ENCODE measurements around the gene CDH2.
A peak's percentile ranks its signal among the peaks of the same experiment; 100 is the strongest.

CDH2 gene

DNA sequence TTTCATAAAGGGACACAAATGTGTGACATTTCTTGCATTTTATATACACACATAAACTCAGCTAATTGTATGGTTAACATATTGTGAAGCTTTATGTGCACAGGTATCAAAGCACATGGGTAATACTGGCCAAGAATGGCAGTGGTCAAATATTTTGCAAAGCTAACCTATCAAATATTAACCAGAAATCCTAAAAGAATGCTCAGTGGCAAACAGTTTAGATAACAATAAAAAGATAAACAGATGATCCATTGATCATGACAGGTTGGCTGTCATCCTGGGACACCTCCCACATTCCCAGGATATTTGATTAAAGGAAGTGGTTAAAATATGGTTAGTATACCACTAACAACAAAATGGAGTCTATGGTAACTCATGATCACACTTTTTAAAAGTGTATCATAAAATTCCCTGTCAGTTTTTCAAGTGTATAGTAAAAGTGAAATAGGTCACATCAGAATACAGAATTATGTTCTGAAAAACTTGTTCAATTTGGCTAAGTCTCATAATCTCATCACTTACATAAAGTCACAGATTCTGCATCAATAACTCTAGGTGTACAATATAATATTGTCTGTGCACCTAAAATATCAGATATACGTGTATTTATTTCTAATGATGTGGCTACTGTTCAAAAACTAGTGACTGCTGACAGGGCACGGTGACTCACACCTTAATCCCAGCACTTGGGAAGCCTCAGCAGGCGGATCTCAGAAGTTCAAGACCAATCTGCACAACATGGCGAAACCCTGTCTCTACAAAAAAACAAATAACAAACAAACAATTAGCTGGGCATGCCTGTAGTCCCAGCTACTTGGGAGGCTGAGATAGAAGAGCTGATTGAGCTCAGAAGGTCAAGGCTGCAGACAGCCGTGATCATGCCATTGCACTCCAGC, 48.9 kb downstream of the CDH2 start:
- DNase-seq (ENCODE audit: low spot score): no peak

DNA sequence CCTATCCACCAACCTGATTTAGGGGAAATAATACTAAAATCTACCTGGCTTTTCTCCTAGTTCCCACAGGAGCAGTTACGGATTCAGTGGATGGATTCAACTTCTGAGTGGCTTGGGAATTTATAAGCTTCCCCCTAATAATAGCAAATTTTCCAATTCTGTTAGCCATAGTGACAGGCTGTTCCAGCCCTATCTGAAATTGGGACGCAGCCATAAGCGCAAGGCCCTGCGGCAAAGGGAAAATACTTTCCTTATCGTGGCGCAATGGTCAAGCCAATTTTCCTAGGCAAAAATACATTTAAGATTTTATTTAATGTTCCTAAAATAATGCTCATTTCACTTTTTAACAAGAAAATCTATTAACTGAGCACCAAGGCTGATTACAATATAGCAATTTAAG, 49.7 kb downstream of the CDH2 start:
- DNase-seq (ENCODE audit: low spot score): no peak

DNA sequence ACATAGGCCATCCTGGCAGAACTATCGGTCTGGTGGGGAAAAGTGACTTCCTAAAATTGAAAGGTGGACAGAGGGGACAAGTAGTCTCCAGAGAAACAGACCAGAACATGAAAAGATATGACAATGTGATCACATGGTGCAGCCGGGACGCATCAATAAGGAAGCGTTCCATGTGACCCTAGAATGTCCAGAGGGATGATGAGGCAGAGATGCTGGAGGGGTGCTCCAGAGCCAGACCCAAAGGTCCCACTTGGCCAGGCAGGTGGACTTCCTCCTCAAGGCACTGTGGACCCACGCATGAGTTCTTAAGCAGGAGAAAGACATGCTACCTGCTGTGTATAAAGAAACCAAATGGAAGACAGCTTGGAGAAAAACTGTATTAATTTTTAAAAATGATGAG, 50.2 kb downstream of the CDH2 start:
- no peak for DNase-seq (ENCODE audit: low spot score)

DNA sequence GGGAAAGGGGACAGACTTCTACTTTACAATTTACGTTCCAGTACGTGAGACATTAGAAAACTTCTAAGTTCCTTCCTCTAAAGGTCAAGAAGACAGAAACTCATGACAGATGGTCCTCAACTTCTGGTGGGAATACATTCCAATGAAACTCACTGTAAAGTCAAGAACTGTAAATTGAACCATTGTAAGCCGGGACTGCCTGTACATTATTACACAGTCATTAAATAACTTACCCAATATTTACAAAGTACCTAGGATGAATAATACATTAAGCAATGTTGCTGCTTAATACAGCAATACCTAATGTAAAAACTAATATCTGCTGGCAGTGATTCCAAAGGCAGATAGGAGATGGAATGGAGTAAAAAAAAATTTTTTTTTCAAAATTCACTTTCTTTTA, 51.9 kb downstream of the CDH2 start:
- DNase-seq (ENCODE audit: low spot score): no peak

DNA sequence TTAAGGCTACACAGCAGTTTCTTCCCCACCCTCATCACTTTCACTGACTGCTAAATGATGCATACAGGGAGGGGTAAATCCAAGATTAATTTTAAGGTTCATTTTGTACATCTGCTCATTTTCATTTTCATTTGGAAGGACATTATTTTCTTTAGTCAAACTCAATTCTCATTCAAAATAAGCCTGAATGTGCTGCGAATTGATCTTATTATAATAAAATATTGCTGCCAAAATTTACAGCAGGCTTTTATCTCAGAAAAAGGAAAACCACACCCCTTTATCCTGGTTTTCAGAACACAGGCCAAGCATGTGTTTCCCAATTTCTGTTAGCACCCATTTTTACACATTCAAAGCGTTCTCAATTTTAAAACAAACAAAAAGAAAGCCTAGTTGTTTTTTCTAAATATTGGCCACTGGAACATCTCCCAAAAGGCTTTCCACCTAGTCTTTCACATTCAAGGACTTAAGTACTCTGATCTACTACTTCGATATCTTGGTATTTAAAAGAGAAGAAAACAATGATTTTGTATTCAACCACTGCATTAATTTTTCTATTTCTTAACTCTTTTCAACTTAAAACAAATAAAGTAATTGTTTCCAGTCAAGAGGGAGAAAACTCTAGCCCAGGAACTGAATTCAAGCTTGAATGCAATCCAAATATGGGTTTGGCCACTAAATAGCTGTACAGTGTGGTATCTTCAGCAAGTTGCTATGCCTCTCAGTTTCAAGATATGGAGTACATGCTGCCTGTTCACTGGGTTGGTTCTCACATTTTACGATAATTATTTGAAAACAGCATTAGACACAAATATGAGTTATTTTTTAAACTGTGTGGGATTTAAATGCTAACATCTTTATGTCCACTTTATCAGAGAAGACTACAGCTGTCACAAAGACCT, 52.5 kb downstream of the CDH2 start:
- DNase-seq (ENCODE audit: low spot score): peak; percentile 13

DNA sequence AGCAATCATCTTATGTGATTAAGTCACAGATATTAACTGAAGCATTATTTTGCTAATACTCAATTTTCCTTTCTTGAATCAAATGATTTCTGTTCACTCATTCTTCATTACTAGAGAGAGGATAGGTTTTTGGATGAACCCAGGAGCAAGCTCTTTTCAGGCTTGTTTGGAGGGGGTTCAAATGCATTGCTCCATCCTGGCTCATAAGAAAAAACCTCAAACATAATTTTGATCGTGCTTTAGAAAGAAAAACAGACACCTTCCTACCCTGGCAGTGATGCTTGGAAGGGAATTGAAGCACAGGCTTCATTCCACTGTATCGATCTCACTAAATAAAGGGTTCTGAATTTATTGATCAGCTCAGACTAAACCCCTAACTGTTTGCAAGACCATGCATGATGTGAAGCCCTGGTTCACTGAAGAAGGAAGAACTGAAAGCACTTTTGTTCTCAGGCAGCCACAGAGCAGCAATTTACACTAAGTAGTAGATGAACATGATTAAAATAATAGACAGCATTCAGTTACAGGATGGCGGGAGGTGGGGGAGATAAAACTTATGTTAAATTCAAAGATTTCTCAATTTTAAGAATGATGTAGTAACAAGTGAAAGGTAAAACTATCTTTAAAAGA, 53.4 kb downstream of the CDH2 start:
- peak; percentile 17 for DNase-seq (ENCODE audit: low spot score)

DNA sequence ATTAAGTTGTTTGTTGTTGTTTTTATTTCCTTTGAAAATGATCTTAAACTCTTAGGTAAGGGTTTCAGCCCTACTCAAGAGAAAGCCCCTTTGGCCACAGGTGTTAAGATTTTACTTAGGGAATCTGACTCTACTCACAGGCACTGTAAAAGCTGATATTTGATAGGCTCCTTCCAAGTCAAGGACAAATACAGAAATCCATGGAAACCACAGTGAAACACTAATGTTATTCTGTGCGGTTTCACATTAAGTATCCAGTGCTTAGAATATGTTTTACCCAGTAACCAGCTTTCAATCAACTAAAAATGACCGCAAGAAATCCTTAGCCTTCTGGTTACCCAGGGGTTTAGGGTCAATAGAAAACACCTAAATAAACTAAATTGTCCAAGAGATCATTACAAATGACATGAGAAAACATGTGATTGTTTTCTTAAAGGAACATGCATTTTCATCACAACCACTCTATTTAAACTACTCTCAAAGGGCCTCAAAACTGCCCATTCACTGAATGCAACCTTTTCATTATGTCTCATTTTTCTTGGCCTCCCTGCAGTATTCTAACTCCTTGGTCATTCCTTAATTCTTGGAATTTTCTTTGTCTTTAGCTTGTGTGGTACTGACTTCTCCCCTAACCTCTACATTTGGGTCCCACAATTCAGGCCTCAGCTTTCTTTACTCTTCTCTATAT, 56.0 kb downstream of the CDH2 start:
- no peak for DNase-seq (ENCODE audit: low spot score)

DNA sequence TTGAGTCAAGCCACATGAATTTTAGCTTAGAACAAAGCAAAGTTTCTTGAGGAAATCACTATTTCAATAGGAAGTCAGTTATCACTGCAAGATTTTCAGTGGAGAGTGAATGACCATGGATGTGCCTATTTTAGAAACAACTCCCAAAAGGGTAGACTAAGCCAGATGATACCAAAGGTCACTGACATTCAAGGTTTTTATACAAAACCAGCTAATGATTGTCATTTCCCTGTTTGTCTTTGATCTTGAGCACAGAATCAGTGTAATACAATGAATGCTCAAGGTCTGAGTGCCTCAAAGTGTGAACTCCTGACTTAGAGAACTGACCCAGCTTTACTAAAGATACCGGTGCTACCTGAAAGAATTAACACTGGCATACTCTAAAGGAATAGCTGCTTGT, 60.5 kb downstream of the CDH2 start:
- DNase-seq (ENCODE audit: low spot score): no peak

DNA sequence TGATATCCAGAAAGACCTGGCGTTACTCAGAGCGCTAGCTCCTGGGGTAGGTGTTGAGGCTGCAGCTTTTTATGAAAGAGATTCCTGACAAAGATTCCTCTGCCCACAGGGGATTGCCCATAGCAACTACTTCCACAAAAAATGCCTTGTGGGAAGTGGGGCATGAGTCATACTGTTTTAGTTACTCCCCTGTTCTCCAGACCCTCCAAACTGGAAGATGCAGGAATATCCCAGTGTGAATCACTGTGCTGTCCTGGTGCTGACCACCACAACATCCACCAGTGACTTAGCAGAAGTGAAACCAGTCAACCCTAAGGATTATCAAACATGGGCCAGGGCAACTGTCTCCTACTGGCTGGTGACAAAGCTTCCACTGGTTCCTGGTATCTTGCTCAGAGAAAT, 61.8 kb downstream of the CDH2 start:
- DNase-seq (ENCODE audit: low spot score): peak; percentile 45

DNA sequence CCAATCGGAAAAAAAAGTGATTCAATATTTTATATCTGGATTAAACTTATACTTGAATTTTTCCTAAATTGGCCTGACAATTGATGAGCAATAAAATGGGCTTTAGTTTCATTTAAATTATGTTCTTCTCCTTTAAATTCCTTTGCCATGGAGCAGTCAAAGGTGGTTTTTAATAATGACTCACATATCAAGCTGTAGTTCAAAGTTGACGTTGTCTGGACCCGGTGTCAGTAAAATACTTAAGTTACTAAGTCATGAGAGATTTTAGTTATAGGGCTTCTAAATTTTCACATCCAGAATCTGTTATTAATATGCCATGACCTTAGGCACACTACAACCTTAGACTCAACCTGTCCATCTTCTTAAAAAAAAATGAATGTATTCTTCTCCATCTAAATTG, 62.5 kb downstream of the CDH2 start:
- peak; percentile 8 for DNase-seq (ENCODE audit: low spot score)

DNA sequence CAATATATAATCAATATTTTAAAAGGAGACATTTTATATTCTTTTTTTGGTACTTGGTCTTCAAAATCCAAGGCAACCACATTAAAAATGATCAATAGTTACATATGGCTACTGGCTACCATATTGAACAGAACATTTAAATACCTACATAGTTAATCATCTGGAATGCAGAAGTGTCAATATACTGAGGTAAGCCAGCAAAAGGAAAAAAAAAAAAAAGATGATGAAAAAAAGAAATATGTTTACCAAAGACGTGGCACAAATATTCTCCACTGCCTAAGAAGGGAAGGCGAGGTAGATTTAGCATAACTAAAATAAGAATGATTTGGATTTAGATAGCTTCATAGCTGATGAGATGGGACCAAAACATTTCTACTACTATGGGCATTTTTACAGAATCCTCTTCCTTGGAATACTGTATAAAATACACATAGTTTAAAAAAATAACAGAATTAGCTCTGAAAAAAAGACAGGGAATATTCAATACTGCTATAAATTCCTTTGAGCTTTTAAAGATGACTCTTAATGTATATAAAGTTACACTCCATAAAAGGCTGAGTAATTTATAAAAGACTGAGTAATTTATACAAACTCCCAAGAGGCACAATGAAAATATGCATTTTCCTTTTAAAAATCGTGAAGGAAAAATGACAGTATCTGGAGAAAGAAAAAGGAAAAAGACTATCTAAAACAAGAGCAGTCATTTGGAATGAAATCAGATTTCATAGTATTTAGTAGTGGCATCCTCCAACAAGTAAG, 63.5 kb downstream of the CDH2 start:
- DNase-seq (ENCODE audit: low spot score): no peak

DNA sequence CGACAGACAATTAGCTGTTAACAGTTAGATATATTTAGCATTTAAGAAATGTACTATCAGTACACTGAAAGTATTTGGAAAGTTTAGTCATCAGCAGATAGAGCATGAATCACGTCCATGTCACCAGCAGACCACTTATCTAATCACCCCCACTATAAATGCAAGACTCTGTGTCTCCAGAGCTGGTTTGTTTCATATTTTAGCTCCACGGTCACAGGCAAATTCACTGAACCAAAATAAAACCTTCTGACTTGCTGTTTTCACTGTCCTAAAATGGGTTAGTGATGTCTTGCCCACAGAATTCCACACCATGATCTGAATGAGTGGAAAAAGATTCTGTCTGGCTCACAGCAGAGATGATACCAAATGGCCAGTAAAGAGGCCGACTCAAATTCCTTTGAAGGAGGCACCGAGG, 64.9 kb downstream of the CDH2 start:
- DNase-seq (ENCODE audit: low spot score): peak; percentile 48

DNA sequence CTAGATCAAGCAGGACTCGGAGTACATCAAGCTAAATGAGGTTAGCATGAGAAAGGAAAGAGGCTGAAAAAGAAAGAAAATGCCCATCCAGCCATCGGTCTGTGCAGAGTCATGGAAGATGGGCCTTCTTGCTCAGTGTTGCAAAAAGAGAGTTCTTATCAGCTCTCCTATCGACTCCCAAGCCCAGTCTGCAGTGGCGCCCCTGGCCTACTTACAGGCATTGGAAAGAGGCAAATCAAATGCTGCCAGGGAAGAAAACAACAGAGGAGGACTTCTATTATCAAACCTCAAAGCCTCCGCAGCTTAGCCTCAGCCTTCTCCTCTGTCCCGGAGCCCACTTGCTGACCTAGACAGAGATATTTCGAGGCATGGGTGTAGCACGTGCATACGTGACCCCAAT, 66.0 kb downstream of the CDH2 start:
- DNase-seq (ENCODE audit: low spot score): no peak

DNA sequence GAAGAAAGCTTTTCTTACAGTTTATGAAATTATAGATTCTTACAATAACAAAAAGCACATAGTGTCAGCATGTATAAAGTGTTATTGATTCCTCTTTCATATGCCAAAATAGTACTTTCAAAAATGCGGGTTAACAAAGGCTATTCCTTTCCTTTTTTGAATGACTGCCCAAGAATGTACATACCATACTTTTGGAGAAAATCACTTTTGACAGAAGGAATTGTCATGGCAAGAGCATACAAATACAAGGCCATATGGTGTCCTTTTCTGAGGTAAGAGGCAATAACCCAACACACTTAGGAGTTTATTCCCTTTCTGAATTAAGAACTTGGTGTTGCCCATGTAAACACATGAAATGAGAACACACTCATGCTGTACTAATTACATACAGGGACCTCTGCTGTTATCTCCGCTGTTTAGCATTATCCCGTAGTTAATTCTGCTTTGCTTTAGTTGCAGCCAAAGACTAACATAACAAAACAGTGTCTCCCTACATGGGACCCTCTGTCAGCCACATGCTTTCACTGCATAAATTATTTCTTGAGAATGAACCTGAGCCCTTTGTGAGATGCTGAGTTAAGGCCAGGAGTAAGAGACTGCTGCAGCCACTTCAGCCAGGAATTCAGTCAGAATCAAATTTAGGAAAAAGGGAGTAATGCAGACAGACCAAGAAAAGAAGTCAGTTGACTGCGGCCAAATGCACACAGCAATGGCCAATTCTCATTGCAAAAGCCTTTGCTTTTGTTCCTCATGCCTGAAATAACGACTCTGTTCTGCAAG, 67.0 kb downstream of the CDH2 start:
- no peak for DNase-seq (ENCODE audit: low spot score)

DNA sequence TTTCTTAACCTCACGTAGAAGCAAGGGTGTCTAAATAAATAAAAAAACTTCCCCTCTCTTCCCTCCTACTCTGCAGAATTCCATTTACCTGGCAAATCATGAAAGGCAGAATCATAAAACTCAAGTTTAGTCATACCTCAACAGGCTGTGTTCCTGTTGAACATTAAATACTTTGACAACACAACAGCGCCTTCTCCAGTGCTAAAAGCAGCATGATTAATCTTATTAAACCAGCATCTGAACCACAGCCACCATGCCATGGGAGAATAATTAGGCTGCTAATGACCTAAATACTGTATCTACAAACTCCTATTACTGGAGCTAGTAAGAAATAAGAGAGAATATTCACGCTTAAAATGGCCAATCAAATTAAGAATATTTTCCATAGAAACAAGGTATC, 68.1 kb downstream of the CDH2 start:
- no peak for DNase-seq (ENCODE audit: low spot score)

DNA sequence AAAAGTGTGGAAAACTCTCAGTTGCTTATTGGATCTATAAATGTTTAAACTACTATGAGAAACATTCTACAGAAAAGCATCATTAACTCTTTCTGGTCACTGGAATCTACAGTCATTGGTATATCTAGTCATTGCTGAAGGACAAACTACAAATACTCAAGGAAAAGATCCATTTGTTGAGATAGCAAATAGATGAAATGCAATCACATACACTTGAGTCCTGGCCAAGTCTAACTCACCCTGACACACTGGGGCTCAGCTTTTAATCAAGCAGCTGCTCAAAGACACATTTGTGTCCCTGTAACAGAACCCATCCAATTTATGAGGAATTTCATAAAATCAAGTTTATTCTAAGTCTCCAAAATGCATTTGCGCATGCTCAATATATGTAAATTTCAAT, 68.7 kb downstream of the CDH2 start:
- no peak for DNase-seq (ENCODE audit: low spot score)

DNA sequence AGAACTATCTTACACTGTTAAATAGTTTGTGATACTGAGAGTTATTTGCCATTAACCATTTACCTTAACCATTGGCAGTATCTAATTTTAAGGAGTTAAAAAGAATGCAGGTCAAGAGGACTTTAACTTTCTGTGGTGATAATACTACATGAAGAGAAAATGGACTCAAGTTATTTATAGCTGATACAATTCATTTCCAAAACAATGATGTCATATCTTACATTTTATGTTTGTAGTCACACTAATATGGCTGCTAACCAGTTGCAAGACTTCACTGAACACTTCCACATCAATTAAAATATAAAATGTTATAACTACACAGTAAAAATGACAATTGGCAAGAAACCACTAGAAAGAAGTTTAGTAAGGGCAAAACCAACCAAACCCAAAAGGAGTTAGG, 77.7 kb downstream of the CDH2 start:
- no peak for DNase-seq (ENCODE audit: low spot score)

DNA sequence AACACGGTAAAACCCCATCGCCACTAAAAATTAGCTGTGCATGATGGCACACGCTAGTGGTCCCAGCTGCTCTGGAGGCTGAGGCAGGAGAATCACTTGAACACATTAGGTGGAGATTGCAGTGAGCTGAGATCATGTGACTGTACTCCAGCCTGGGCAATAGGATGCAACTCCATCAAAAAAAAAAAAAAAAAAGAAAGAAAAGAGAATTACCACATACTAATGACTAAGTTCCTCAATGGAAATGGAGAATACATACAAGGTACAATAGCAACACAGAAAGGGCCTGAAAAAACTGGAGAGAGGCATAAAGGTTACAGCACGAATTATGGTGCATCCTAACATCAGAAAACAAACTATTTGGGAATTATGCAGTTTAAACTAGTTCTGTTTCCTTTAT, 81.3 kb downstream of the CDH2 start:
- DNase-seq (ENCODE audit: low spot score): no peak

DNA sequence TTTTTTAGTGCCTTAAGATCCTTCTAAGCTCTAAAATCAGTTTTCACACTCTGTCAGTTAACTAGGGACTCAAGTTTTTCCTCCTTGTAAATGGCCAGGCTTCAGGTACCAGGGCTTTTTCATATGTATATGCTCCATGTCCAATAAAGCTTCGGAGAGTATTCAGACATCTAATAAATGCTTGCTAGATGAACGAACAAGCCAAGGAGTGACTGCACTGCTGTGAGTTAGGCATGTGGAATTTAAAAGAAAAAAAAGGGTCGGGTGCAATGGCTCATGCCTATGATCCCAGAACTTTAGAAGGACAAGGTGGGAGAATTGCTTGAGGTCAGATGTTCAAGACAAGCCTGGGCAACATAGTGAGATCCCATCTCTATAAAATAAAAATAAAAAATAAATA, 81.9 kb downstream of the CDH2 start:
- DNase-seq (ENCODE audit: low spot score): peak; percentile 22

DNA sequence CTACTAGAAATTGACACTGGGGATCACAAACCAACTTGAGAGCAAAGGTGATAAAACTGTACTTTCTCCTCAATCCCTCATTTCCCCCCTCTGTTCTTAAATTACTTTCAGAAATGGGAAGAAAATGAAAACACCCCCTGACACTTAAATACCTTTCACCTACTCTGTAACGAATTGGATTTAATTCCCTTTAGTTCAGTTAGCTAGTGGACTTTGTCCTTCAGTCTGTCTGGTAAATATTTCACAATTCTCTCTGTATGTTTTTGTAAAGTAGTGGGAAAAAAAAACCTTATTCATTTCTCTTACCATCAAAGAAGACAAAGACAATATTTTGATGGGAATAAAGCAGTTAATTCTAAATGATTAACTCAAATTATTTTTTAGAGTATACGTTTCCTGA, 85.7 kb downstream of the CDH2 start:
- DNase-seq (ENCODE audit: low spot score): no peak

DNA sequence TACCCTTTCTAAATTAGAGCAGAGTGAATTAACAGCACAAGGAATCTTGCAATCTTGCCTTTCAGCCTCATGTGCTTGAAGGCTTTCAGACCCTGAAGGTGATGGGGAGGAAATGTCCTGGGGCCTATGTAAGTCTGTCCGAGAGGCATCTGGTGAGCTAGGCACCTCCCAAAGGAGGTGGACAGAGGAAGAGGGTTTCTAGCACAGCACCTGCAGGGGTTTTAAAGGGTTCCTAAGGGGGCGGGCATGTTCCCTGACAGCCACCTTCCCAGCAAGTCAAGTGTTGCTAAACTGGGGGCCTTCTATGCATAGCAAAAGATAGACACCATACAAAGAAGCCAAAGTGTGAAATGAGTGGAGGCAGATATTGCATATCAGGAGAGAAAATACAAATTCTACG, 88.5 kb downstream of the CDH2 start:
- no peak for DNase-seq (ENCODE audit: low spot score)

Measured in GM03348 (cell line).